Measurements from ENCODE around the gene KNSTRN.

DNA sequence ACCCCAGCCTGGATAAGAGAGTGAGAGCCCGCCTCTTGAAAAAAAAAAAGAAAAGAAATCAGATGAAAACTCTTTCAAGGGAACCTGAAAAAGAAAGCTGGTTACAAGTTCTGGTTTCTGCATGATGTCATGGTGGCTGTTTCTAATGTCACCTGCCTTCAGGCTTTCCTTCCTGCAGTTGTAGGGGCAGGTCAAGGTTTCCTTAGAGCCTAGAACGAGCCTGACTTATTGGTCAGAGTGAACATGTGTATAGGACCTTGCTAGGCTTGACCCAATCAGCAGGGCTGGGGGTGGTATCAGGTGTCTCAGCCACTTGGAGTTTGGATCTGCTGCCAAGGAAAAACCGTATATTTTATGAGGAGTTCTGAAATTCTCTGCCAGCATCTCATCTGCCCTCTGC lies 26.8 kb downstream of the KNSTRN start:
- no peak for TF ChIP-seq POLR2AphosphoS5 (IDR thresholded peaks at IDR 0.05; ENCODE audit: borderline replicate concordance, low read depth, low read length)
- no peak for TF ChIP-seq EZH2 (IDR thresholded peaks at IDR 0.05)
- no peak for TF ChIP-seq FOXP2 (optimal IDR thresholded peaks at IDR 0.05; ENCODE audit: control extremely low read depth, extremely low read length, insufficient read depth)

All from SK-N-MC (cell line).